CD14-positive monocyte (primary cell): ENCODE results near the gene OR3A2. TPM values are rescaled to one million over a fixed set of nuclear protein-coding genes. Genes with fewer than 3 reads are reported as not detected.
"Not testable (repeated sequence)": the region's sequence is repeated elsewhere in the genome, so short reads cannot be mapped to it uniquely, and the experiment has no call there.

Source experiments
- DNase-seq, 3 donors: peaks; one replicate each; pipeline ENCODE4 v3.0.0-alpha.2; 2011 to 2022
- H2AFZ ChIP-seq: 2 replicates; pipeline ENCODE4 v1.6.0; 2012; ENCODE audit warnings: mild to moderate bottlenecking, low read depth, low read length, inconsistent platforms; ENCODE audit not compliant: insufficient read depth, poor library complexity, severe bottlenecking
- H3K27ac ChIP-seq, 2 donors: 1 replicate in 1 of 2; 2 replicates in 1 of 2; pipeline ENCODE4 v1.5.1; 2012 to 2013; ENCODE audit warnings: low read length in 2 of 2, control low read depth in 1 of 2, inconsistent platforms in 1 of 2, low read depth in 1 of 2, mild to moderate bottlenecking in 1 of 2
- H3K27me3 ChIP-seq, 2 donors: one replicate each; pipeline versions ENCODE4 v1.6.0 to v1.6.1; 2011 to 2013; ENCODE audit warnings: low read length in 2 of 2; ENCODE audit not compliant: control insufficient read depth in 2 of 2, insufficient read depth in 2 of 2
- H3K36me3 ChIP-seq, 2 donors: replicated peaks in 1 of 2; 1 replicate in 1 of 2; 2 replicates in 1 of 2; pipeline versions ENCODE4 v1.5.1 to v1.6.1; 2012 to 2013; ENCODE audit warnings: low read length in 2 of 2, control low read depth in 1 of 2, inconsistent platforms in 1 of 2, mild to moderate bottlenecking in 1 of 2; ENCODE audit not compliant: insufficient read depth in 2 of 2, control insufficient read depth in 1 of 2
- H3K4me1 ChIP-seq, 2 donors: 1 replicate in 1 of 2; 2 replicates in 1 of 2; pipeline versions ENCODE4 v1.5.1 to v1.6.1; 2012 to 2013; ENCODE audit warnings: low read length in 2 of 2, control low read depth in 1 of 2, inconsistent platforms in 1 of 2, mild to moderate bottlenecking in 1 of 2, moderate library complexity in 1 of 2; ENCODE audit not compliant: insufficient read depth in 2 of 2, control insufficient read depth in 1 of 2
- H3K4me2 ChIP-seq: replicated peaks from 2 replicates; pipeline ENCODE3; 2012; ENCODE audit warnings: low read length, moderate library complexity, mild to moderate bottlenecking; ENCODE audit not compliant: poor library complexity, severe bottlenecking; ENCODE audit errors: extremely low read depth
- H3K4me3 ChIP-seq, 3 experiments: fragments of 200-600 bp in 1 of 3; sonication (generic) in 1 of 3; replicated peaks in 1 of 3; 1 replicate in 2 of 3; 2 replicates in 1 of 3; pipeline ENCODE4 v1.5.1; 2011 to 2013; ENCODE audit warnings: low read length in 3 of 3, mild to moderate bottlenecking in 3 of 3, control low read depth in 2 of 3, low read depth in 2 of 3, inconsistent platforms in 1 of 3, moderate library complexity in 1 of 3
- H3K79me2 ChIP-seq: 2 replicates; pipeline ENCODE4 v1.6.0; 2012; ENCODE audit warnings: mild to moderate bottlenecking, control low read depth, inconsistent platforms, low read length, moderate library complexity; ENCODE audit not compliant: insufficient read depth
- H3K9ac ChIP-seq: 2 replicates; pipeline ENCODE4 v1.6.0; 2017; ENCODE audit warnings: low read length, mild to moderate bottlenecking; ENCODE audit not compliant: insufficient read depth, poor library complexity, severe bottlenecking
- H3K9me3 ChIP-seq, 2 donors: replicated peaks in 1 of 2; 1 replicate in 1 of 2; 2 replicates in 1 of 2; pipeline versions ENCODE4 v1.5.1 to v1.6.1; 2012 to 2013; ENCODE audit warnings: low read length in 2 of 2, control low read depth in 1 of 2; ENCODE audit not compliant: control insufficient read depth in 1 of 2, insufficient read depth in 1 of 2
- H4K20me1 ChIP-seq: 2 replicates; pipeline ENCODE4 v1.6.0; 2012; ENCODE audit warnings: mild to moderate bottlenecking, low read length, control low read depth, moderate library complexity; ENCODE audit not compliant: insufficient read depth
- H3K27ac Mint-ChIP-seq, 7 donors: one replicate each; pipeline ENCODE4 v1.8.0; 2020; ENCODE audit warnings: mild to moderate bottlenecking in 7 of 7, mixed read lengths in 7 of 7, moderate library complexity in 6 of 7, inconsistent platforms in 2 of 7
- H3K27me3 Mint-ChIP-seq, 3 donors: one replicate each; pipeline ENCODE4 v1.8.0; 2021 to 2022; ENCODE audit warnings: low read depth in 3 of 3, mild to moderate bottlenecking in 3 of 3, mixed read lengths in 3 of 3, moderate library complexity in 3 of 3, inconsistent platforms in 1 of 3
- H3K36me3 Mint-ChIP-seq, 2 donors: one replicate each; pipeline ENCODE4 v1.8.0; 2020; ENCODE audit warnings: mixed read lengths in 2 of 2, inconsistent platforms in 1 of 2, mild to moderate bottlenecking in 1 of 2
- H3K4me1 Mint-ChIP-seq: one replicate; pipeline ENCODE4 v1.8.0; 2020; ENCODE audit warnings: mild to moderate bottlenecking, mixed read lengths
- H3K4me3 Mint-ChIP-seq, 2 donors: one replicate each; pipeline ENCODE4 v1.8.0; 2020; ENCODE audit warnings: mild to moderate bottlenecking in 2 of 2, mixed read lengths in 2 of 2, moderate library complexity in 1 of 2
- H3K9me3 Mint-ChIP-seq, 7 donors: one replicate each; pipeline ENCODE4 v1.8.0; 2020 to 2022; ENCODE audit warnings: mixed read lengths in 7 of 7, mild to moderate bottlenecking in 6 of 7, moderate library complexity in 6 of 7, inconsistent platforms in 2 of 7
- WGBS: methylation state at CpG from one replicate; pipeline ENCODE4 v1.1.5; 2013; ENCODE audit warnings: missing lambda C conversion rate; ENCODE audit not compliant: insufficient coverage; 5-methylcytosine and 5-hydroxymethylcytosine counted together
- intact Hi-C, 2 donors: fragments of 100-400 bp; cut with micrococcal nuclease; formaldehyde crosslinking; loops; one replicate each; pipeline versions ENCODE4 v1.15.0 to v1.15.1; 2023
- polyA plus RNA-seq, 3 donors: library from polyadenylated mRNA; depleted of rRNA in 1 of 3; unstranded in 2 of 3; stranded (reverse) in 1 of 3; fragments of 300-500 nt in 2 of 3; fragments of >200 nt in 1 of 3; fragmentation: Illumina TruSeq in 2 of 3; gene quantifications; 1 replicate in 2 of 3; 2 replicates in 1 of 3; pipeline ENCODE4 v1.2.3, GENCODE V29; 2012 to 2021
- TF ChIP-seq, protein P1 (sequence below): fragments of 200-600 bp; IDR thresholded peaks from one replicate; pipeline ENCODE4 v1.8.0; 2022; ENCODE audit warnings: antibody characterized with exemption, mild to moderate bottlenecking

OR3A2 gene
- polyA plus RNA-seq, 3 donors = not detected

DNA sequence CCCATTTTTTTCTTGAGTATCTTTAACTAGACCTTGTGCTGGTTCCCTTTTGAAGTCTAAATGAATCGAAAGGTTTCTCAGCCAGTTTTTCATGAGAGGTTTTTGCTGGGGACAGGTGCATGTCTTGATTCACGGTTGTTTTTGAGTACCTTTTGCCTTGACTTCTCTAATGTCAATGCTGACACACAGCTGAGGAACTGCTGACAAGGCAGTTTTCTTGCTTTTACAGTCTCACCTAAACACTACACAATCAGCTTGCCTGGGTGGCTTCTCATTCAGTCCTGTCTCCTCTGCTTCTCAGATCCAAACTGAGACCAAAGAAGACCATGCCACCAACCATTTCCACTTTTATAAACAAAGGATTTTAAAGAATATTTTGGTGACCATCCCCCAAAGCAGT is 32.1 kb upstream of the OR3A2 start:
- H3K4me2 ChIP-seq = no peak overlapping the region
- H3K27me3 Mint-ChIP-seq = peaks cover 0 to 6% (median 0%) of the 10 kb centered on the region in 3 donors
- H3K27ac ChIP-seq = no peak overlapping the region
- H3K4me3 ChIP-seq = no peak overlapping the region
- no peaks in the 10 kb centered on the region for H3K4me1 ChIP-seq
- intact Hi-C loops = no loop called here
- no peak overlapping the region for H3K27ac Mint-ChIP-seq
- no peak overlapping the region for H3K4me3 Mint-ChIP-seq
- TF ChIP-seq, protein P1, sequence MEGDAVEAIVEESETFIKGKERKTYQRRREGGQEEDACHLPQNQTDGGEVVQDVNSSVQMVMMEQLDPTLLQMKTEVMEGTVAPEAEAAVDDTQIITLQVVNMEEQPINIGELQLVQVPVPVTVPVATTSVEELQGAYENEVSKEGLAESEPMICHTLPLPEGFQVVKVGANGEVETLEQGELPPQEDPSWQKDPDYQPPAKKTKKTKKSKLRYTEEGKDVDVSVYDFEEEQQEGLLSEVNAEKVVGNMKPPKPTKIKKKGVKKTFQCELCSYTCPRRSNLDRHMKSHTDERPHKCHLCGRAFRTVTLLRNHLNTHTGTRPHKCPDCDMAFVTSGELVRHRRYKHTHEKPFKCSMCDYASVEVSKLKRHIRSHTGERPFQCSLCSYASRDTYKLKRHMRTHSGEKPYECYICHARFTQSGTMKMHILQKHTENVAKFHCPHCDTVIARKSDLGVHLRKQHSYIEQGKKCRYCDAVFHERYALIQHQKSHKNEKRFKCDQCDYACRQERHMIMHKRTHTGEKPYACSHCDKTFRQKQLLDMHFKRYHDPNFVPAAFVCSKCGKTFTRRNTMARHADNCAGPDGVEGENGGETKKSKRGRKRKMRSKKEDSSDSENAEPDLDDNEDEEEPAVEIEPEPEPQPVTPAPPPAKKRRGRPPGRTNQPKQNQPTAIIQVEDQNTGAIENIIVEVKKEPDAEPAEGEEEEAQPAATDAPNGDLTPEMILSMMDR = no peak
- no peaks in the 10 kb centered on the region for H3K4me1 Mint-ChIP-seq
- H3K9me3 Mint-ChIP-seq = peaks cover 0 to 9% (median 3%) of the 10 kb centered on the region in 7 donors
- no CpG with 5 or more reads among the region's 2 CpGs for WGBS
- H2AFZ ChIP-seq = no peak overlapping the region
- no peaks in the 10 kb centered on the region for H3K9me3 ChIP-seq
- no peaks in the 10 kb centered on the region for H3K79me2 ChIP-seq
- no peak overlapping the region for H3K9ac ChIP-seq
- H3K36me3 ChIP-seq = no peaks in the 10 kb centered on the region
- no peak for DNase-seq
- no peaks in the 10 kb centered on the region for H4K20me1 ChIP-seq
- H3K36me3 Mint-ChIP-seq = no peaks in the 10 kb centered on the region
- H3K27me3 ChIP-seq = peaks cover 0 to under 1% of the 10 kb centered on the region in 2 donors

DNA sequence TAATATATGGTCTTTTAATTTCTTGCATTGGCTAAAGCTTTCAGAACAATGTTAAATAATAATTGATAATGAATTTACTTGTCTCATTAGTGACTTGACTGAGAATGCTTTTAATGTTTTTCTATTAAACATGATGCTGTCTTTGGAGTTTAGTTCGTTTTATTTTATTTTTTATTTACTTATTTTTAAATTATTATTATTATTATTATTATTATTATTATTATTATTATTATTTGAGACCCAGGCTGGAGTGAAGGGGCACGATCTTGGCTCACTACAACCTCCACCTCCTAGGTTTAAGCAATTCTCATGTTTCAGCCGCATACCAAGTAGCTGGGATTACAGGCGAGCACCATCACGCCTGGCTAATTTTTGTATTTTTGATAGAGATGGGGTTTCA is 29.5 kb upstream of the OR3A2 start:
- Histone ChIP-seq H3K27me3 (peaks cover 0 to 7% of the 10 kb centered on the region in 2 donors), H3K9me3 (no peaks in the 10 kb centered on the region), H3K4me3 (no peak overlapping the region), H4K20me1 (no peaks in the 10 kb centered on the region), H3K4me1 (no peaks in the 10 kb centered on the region), H3K27ac (no peak overlapping the region), H3K9ac (no peak overlapping the region), H2AFZ (no peak overlapping the region), H3K4me2 (no peak overlapping the region), H3K36me3 (no peaks in the 10 kb centered on the region), H3K79me2 (no peaks in the 10 kb centered on the region)
- no peaks in the 10 kb centered on the region for H3K36me3 Mint-ChIP-seq
- H3K9me3 Mint-ChIP-seq = peaks cover 0 to 6% (median 0%) of the 10 kb centered on the region in 7 donors
- 93% methylated on average over 2 of the region's 5 CpGs for WGBS
- H3K27me3 Mint-ChIP-seq = peaks cover 1 to 15% (median 6%) of the 10 kb centered on the region in 3 donors
- no peak overlapping the region for H3K4me3 Mint-ChIP-seq
- TF ChIP-seq, protein P1 = no peak
- intact Hi-C loops = no loop called here
- no peak overlapping the region for H3K27ac Mint-ChIP-seq
- H3K4me1 Mint-ChIP-seq = peaks cover 2% of the 10 kb centered on the region
- no peak for DNase-seq

DNA sequence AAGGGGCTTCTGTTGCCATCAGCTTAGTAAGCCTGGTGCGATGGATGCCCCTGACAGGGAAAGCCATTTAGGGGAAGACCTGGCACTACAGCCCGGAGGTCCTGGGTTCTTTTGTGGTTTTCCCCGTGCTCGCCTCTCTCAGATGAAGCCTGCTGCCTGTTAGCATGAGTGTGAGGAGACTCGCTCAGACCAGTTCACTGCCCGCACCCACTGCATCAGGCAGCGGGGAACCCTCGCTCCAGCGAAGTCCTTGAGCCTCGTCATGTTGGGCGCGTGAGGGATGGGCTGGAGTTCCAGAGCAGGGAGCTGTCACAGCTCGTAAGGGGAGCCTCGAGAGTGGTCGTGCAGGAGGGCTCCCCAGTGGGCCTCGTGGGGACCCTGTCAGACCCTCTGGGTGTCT is 26.1 kb upstream of the OR3A2 start:
- H3K36me3 ChIP-seq, H3K4me2 ChIP-seq, H3K36me3 Mint-ChIP-seq, H3K4me1 ChIP-seq, H3K27ac ChIP-seq, H3K4me3 Mint-ChIP-seq, H2AFZ ChIP-seq, H3K9ac ChIP-seq, intact Hi-C loops, H3K4me1 Mint-ChIP-seq, DNase-seq, H3K27ac Mint-ChIP-seq, H4K20me1 ChIP-seq, H3K4me3 ChIP-seq, H3K79me2 ChIP-seq, H3K27me3 ChIP-seq: not testable (repeated sequence)
- peaks cover 4 to 14% (median 9%) of the 10 kb centered on the region in 7 donors for H3K9me3 Mint-ChIP-seq
- peaks cover 5 to 12% of the 10 kb centered on the region in 2 donors for H3K9me3 ChIP-seq
- peaks cover 3 to 16% (median 6%) of the 10 kb centered on the region in 3 donors for H3K27me3 Mint-ChIP-seq
- WGBS = no CpG with 5 or more reads among the region's 16 CpGs
